Activated T-cell treated with anti-CD3 and anti-CD28 coated beads, Interleukin-2, amount 50 U/mL, for 48 hours (primary cell): ENCODE data around the gene ILRUN.
A peak's percentile ranks its signal among the peaks of the same experiment; 100 is the strongest.
"Not testable (repeated sequence)": the region's sequence is repeated elsewhere in the genome, so short reads cannot be mapped to it uniquely, and the experiment has no call there.

Experiments used
- DNase-seq, 2 experiments: peaks; one replicate each; pipeline ENCODE4 v3.0.0-alpha.2; 2020

ILRUN gene

GRCh38 chr6:34663371-34663770, 33.2 kb downstream of the ILRUN start:
- no peak for DNase-seq

- no peak for DNase-seq
Measured at GRCh38 chr6:34661357-34661756, 35.2 kb downstream of the ILRUN start.

- no peak for DNase-seq
Measured at GRCh38 chr6:34658605-34659265, 37.8 kb downstream of the ILRUN start.

- not testable (repeated sequence) for DNase-seq
Measured at GRCh38 chr6:34657979-34658480, 38.5 kb downstream of the ILRUN start.

- no peak for DNase-seq
Measured at GRCh38 chr6:34657307-34657978, 39.1 kb downstream of the ILRUN start.

- DNase-seq = no peak
Measured at GRCh38 chr6:34657037-34657306, 39.6 kb downstream of the ILRUN start.

GRCh38 chr6:34656378-34657036, 40.1 kb downstream of the ILRUN start:
- peak in 1 of 2 experiments; percentile 49 for DNase-seq

GRCh38 chr6:34655876-34656377, 40.6 kb downstream of the ILRUN start:
- DNase-seq = not testable (repeated sequence)

- no peak for DNase-seq
Measured at GRCh38 chr6:34654061-34654710, 42.4 kb downstream of the ILRUN start.

GRCh38 chr6:34652263-34652662, 44.3 kb downstream of the ILRUN start:
- no peak for DNase-seq

GRCh38 chr6:34650823-34651222, 45.7 kb downstream of the ILRUN start:
- DNase-seq = no peak

GRCh38 chr6:34650232-34650631, 46.3 kb downstream of the ILRUN start:
- not testable (repeated sequence) for DNase-seq

GRCh38 chr6:34648806-34649205, 47.8 kb downstream of the ILRUN start:
- DNase-seq = no peak
